Amygdala (tissue), 56 donors: ENCODE data around the gene NR4A2.
"Not testable (repeated sequence)": the region's sequence is repeated elsewhere in the genome, so short reads cannot be mapped to it uniquely, and the experiment has no call there.

Source experiments
- DNase-seq, 56 donors: peaks; one replicate each; lab custom pipeline; 2025; lab: John Stamatoyannopoulos, UW

Gene NR4A2

DNA sequence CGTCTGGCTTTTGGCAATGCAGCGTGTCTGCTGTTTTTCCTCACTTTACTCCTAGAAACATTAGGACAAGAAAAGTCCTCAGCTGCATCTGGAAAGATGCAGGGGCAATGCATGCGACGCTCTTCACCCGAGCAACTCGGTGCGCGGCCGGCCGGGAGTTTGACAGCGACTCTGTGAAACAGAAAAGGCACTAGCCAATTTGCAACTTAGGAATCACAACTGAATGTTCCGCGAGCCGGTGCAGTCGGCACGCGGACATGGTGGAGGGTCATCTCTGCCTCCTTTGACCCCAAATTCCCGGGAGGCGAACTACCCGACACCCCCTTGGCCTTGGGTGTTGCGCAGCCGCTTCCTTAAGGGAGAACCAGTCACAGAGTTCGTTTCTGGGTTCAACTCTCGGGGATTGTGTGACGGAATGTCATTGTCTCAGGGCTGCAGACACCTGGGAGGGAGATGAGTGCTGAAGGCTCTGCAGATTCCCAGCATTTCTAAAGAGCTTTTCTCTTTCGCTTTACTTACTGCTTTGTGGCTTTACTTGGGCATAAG is 9.8 kb downstream of the NR4A2 start:
- DNase-seq = no peak

DNA sequence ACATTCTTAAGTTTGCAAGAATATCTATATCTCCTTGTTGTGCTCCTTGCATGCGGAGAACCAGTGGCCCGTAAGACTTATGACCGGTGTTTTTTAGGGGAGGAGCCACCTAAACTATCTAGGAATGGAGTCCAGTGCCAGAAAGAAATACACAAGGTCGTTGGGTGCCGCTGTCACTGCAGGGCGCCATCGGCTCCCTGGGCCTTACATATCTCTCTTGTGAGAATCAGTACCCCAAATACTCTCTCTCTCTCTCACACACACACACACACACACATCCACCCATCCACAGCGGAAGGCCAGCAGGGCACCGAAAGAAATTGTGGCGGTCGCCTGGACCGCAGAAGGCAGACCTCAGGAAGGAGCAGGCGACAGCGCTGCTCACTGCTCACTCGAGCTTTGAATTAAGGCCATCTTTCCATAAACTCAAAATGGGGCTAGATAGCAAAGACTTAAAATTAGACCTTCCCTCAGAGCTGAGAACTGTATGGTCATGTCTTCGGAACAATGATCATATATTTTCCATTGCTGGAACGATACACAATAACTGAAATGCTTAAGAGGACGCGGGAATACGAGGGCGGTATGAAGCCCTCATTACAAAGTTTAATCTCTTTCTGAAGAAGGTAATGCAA is 10.4 kb downstream of the NR4A2 start:
- no peak for DNase-seq

DNA sequence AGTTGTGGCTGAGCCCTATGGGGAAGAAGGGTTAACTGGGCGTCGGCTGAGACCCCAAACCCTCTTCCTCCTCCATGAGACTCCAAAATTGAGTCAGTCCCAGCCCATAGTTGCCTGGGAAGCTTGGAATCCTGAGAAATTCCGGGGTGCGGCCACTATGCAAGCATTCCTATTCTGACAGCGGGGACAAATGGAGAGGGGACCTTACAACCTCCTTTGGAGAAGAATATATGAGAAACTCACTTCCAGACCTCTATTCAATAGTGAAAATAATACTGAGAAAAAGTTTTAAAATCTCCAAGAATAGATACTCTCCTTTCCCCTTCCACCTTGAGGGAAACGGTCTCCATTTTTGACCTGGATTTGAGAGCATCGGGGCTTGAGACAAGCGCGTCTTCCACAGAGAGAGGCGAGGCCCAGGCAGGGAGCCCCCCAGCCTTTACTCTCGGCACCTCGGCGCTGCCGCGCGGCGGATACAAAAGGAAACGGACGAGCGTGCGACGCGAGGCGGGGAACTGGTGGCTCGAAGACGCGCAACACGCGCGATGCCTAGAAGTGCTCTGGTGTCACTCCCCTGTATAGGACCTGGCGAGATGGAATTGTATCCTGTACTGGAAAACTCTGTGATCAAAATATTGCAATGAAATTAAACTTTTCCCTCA is 11.1 kb downstream of the NR4A2 start:
- peak in 1 of 56 donors; percentile 17 for DNase-seq

- DNase-seq = peak in 1 of 56 donors; percentile 29
Measured at GRCh38 chr2:156320486-156321098, 11.9 kb downstream of the NR4A2 start.

GRCh38 chr2:156319811-156320485 is 12.6 kb downstream of the NR4A2 start:
- peak in 5 of 56 donors; percentile 11 to 42 (median 21) for DNase-seq

DNA sequence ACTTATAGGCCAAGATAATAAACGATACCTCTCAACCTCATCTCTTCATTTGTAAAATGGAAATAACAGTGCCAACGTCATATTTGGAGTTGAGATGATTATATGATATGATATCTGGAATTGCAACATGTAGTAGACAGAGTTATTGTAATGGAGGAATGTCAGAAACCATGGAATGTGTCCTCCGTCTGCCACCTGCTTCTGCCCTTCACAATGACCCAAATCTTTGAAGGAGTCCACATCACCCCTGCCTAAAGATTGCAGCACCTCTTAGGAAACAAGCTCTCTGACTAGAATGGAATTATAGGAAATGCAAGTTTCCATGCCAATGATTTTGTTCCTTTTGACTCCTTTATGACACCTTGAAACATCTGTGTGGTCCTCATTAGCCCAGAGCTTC is 14.9 kb downstream of the NR4A2 start:
- no peak for DNase-seq

DNA sequence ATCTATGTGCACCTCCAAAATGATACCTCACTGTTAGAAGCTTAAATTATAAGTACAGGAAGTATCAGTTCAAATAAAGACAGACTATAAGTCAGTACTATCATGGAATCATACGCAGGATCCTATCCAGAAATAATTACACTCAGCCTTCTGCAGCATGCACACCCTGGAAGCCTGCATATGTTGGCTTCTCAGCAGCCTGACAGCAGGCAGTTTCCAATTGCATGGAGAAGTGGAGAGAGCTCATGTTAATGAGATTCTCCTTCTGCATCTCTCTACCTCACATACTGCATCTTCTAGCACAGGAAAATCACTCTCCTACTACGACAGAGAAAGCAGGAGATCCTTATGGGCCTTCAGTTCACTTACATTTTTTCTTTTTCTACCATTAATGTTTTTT is 20.5 kb downstream of the NR4A2 start:
- no peak for DNase-seq

DNA sequence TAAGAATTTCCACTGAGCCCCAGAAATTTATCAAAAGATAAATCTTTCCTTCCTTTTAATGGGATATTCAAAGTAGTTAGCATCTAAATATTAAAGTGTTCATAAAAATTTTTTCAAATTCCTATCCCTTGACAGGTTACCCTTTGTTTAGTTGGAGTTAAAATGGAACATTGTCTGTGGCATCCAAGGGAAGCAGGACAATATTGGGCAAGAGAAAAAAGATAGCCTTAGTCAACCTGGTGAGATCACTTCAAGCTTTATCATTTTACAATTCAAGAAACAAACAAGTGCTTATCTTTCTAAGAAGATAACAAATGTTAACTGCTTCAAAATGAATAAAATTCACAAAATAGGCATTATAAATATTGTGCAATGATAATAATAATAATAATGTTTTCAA is 21.7 kb downstream of the NR4A2 start:
- no peak for DNase-seq

- DNase-seq = no peak
Measured at GRCh38 chr2:156309917-156310316, 22.6 kb downstream of the NR4A2 start.

GRCh38 chr2:156309167-156309566 is 23.4 kb downstream of the NR4A2 start:
- no peak for DNase-seq

- DNase-seq = no peak
Measured at GRCh38 chr2:156306821-156307220, 25.7 kb downstream of the NR4A2 start.

- no peak for DNase-seq
Measured at GRCh38 chr2:156305121-156305520, 27.4 kb downstream of the NR4A2 start.

- no peak for DNase-seq
Measured at GRCh38 chr2:156300337-156300736, 32.2 kb downstream of the NR4A2 start.

DNA sequence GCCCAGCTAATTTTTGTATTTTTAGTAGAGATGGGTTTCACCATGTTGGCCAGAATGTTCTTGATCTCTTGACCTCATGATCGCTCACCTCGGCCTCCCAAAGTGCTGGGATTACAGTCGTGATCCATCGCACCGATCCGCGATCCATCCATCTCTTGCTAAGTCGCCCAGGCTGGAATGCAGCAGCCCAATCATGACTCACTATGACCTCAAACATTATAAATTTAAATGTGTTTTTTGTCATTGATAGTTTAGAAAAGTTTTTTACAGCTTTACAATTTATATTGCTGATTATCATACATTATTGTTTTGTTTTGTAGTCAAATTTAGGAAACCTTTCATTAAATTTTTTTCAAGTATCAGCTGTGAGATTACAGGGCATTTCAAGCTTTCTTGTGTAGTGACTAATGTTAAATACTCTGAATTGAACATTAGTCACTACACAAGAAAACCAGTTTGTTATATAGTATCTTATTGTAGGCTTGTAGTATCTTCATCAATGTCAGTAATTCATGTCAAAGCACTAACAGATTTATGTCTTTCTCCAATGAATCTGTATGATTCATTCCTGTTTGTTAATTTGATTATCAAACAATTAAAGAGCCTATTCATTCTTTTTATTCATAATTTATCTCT is 37.5 kb downstream of the NR4A2 start:
- no peak for DNase-seq

GRCh38 chr2:156293382-156293781 is 39.1 kb downstream of the NR4A2 start:
- not testable (repeated sequence) for DNase-seq

DNA sequence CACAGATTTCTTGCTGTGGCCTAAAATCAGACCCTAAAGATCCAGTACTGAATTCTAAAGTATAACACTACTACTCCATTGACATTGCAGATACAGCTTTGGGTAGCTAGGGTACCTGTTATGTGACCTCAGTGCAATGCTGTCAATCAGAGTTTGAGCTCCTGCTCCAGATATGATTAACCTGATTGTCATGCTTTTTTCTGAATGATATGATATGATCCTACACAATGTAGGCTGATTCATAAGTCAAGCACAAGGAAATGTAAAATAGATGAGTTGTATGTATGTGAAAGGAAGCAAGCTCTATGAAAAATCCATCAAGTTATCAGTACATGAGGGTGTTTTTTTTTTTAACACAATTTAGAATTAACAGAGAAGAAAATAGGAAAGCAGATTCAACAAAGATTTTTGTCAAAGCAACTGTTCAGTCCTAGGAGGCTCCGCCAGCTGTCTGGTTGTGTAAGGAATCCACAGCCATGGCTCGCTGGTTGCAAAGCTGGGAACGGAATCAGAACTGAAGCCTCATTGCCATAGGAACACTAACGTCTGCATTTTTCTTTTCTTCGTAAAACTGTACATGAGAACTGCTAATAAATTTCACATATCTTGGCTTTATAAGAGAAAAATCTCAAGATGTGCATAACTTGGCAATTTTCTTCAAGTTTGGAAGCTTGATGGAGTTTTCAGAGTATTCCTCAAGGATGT is 52.9 kb downstream of the NR4A2 start:
- peak in 3 of 56 donors; percentile 3 to 8 (median 5) for DNase-seq
